Gastrocnemius medialis (tissue), 4 donors: ENCODE measurements around the gene AIG1. TPM values are rescaled to one million over a fixed set of nuclear protein-coding genes. Genes with fewer than 3 reads are reported as not detected.
"Not testable (repeated sequence)": the region's sequence is repeated elsewhere in the genome, so short reads cannot be mapped to it uniquely, and the experiment has no call there.

Experiments
- ATAC-seq, 2 donors: fragments of 150-250 bp; one replicate each; pipeline ENCODE4 v1.9.1; 2016
- DNase-seq, 2 donors: peaks; one replicate each; pipeline ENCODE4 v3.0.0-alpha.2; 2019
- H3K27ac ChIP-seq, 4 donors: fragments of 200-600 bp; sonication (generic); 1 replicate in 1 of 4; 2 replicates in 3 of 4; pipeline ENCODE4 v1.5.1; 2016 to 2018; ENCODE audit warnings: mild to moderate bottlenecking in 2 of 4, moderate library complexity in 1 of 4
- H3K27me3 ChIP-seq, 3 donors: fragments of 200-600 bp; sonication (generic) in 2 of 3; 1 replicate in 1 of 3; 2 replicates in 2 of 3; pipeline versions ENCODE4 v1.5.1 to v1.6.0; 2016 to 2019; ENCODE audit warnings: mild to moderate bottlenecking in 1 of 3, moderate library complexity in 1 of 3
- H3K36me3 ChIP-seq, 2 donors: fragments of 200-600 bp; sonication (generic) in 1 of 2; one replicate each; pipeline ENCODE4 v1.5.1; 2017 to 2018
- H3K4me1 ChIP-seq, 2 donors: fragments of 200-600 bp; sonication (generic) in 1 of 2; one replicate each; pipeline ENCODE4 v1.5.1; 2016 to 2017; ENCODE audit warnings: mild to moderate bottlenecking in 2 of 2
- H3K4me3 ChIP-seq, 4 donors: fragments of 200-600 bp; sonication (generic) in 3 of 4; 1 replicate in 1 of 4; 2 replicates in 3 of 4; pipeline ENCODE4 v1.5.1; 2016 to 2019; ENCODE audit warnings: mild to moderate bottlenecking in 2 of 4
- H3K9me3 ChIP-seq, 3 donors: fragments of 200-600 bp; sonication (generic) in 2 of 3; 1 replicate in 1 of 3; 2 replicates in 2 of 3; pipeline ENCODE4 v1.5.1; 2016 to 2019
- POLR2A ChIP-seq, 2 donors: fragments of 450-650 bp; IDR thresholded peaks; one replicate each; pipeline ENCODE4 v1.6.1; 2017; ENCODE audit warnings: antibody characterized with exemption in 2 of 2, mild to moderate bottlenecking in 2 of 2, moderate library complexity in 2 of 2
- in situ Hi-C, 4 donors: fragments of 200-750 bp; cut with MboI; loops; one replicate each; pipeline versions ENCODE4 v1.15.0 to v1.8.0; 2017; ENCODE audit warnings: low sequenced_read_pairs in 4 of 4
- intact Hi-C: fragments of 100-400 bp; cut with DNase I; formaldehyde crosslinking; loops from one replicate; pipeline ENCODE4 v1.15.1; 2023; ENCODE audit warnings: low total_unique reads
- total RNA-seq, 4 donors: library from RNA; depleted of rRNA; stranded (reverse); fragments of >200 nt; gene quantifications; one replicate each; pipeline versions ENCODE4 v1.1.0 to v1.2.3, GENCODE V29; 2016
- TF ChIP-seq, protein P1 (sequence below), 5 experiments: fragments of 450-650 bp in 3 of 5; fragments of 200-600 bp in 2 of 5; sonication (generic) in 2 of 5; IDR thresholded peaks in 4 of 5; conservative IDR thresholded peaks in 1 of 5; 1 replicate in 4 of 5; 2 replicates in 1 of 5; pipeline ENCODE4 v1.5.1; 2016 to 2019; ENCODE audit warnings: antibody characterized with exemption in 5 of 5, mild to moderate bottlenecking in 3 of 5, moderate library complexity in 3 of 5

The AIG1 gene
- total RNA-seq, 4 donors from 2014 or later, result 5.3 to 10.3 (median 5.7) TPM

DNA sequence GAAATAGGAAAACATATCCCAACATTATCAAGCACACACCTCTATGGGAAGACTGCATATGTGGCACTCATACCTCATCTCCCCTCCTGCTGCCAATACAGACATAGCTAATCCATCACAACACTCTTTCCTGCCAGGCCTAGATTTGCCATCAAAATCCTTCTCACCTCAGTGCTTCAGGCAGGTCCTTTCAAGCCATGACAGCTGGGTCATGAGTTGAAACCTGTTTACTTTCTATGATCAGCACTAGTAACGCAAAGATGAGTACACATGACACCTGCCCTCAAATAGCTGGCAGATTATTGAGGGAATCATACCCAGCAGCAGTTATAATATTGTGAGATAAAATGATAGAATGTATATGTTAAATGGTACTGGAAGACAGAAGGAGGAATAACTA lies 183.1 kb downstream of the AIG1 start:
- DNase-seq (no peak), ATAC-seq (no peak)
- no peaks in the 10 kb centered on the region for H3K27me3 ChIP-seq
- H3K4me1 ChIP-seq, result no peaks in the 10 kb centered on the region
- H3K9me3 ChIP-seq, result no peaks in the 10 kb centered on the region
- H3K27ac ChIP-seq, result no peak overlapping the region
- H3K36me3 ChIP-seq, result no peaks in the 10 kb centered on the region
- intact Hi-C loops, result no loop called here
- TF ChIP-seq, protein P1, sequence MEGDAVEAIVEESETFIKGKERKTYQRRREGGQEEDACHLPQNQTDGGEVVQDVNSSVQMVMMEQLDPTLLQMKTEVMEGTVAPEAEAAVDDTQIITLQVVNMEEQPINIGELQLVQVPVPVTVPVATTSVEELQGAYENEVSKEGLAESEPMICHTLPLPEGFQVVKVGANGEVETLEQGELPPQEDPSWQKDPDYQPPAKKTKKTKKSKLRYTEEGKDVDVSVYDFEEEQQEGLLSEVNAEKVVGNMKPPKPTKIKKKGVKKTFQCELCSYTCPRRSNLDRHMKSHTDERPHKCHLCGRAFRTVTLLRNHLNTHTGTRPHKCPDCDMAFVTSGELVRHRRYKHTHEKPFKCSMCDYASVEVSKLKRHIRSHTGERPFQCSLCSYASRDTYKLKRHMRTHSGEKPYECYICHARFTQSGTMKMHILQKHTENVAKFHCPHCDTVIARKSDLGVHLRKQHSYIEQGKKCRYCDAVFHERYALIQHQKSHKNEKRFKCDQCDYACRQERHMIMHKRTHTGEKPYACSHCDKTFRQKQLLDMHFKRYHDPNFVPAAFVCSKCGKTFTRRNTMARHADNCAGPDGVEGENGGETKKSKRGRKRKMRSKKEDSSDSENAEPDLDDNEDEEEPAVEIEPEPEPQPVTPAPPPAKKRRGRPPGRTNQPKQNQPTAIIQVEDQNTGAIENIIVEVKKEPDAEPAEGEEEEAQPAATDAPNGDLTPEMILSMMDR (IDR thresholded peaks at IDR 0.05 in 4 of 5, conservative IDR thresholded peaks at IDR 0.05 in 1 of 5), result no peak
- no peak for TF ChIP-seq POLR2A (IDR thresholded peaks at IDR 0.05)
- in situ Hi-C loops, result no loop called here
- no peak overlapping the region for H3K4me3 ChIP-seq

GRCh38 chr6:143245656-143246055 lies 185.0 kb downstream of the AIG1 start:
- H3K9me3 ChIP-seq, result no peaks in the 10 kb centered on the region
- ATAC-seq (no peak), DNase-seq (no peak)
- H3K36me3 ChIP-seq, result no peaks in the 10 kb centered on the region
- intact Hi-C loops (no loop called here), in situ Hi-C loops (no loop called here)
- H3K27ac ChIP-seq, result no peak overlapping the region
- TF ChIP-seq POLR2A (IDR thresholded peaks at IDR 0.05), result no peak
- TF ChIP-seq, protein P1 (IDR thresholded peaks at IDR 0.05 in 4 of 5, conservative IDR thresholded peaks at IDR 0.05 in 1 of 5), result no peak
- H3K4me3 ChIP-seq, result no peak overlapping the region
- H3K4me1 ChIP-seq, result no peaks in the 10 kb centered on the region
- H3K27me3 ChIP-seq, result no peaks in the 10 kb centered on the region

DNA sequence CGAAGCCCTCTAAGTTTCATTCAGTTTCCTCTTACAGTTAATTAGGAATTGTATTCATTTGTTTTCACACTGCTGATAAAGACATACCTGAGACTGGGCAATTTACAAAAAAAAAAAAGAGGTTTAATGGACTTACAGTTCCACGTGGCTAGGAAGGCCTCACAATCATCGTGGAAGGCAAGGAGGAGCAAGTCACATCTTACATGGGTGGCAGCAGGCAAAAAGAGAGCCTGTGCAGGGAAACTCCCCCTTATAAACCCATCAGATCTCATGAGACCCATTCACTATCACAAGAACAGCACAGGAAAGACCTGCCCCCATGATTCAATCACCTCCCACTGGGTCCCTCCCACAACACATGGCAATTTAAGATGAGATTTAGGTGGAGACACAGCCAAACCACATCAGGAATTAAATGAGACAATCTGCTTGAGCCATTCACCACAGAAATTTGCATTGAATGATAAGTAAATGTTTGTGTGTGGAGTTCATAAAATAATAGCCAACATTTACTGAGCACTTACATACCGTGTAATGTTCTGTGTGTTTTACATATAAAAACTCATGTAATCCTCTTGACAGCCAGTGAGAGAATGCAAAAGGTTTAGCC lies 185.6 kb downstream of the AIG1 start:
- H3K27me3 ChIP-seq, in situ Hi-C loops, H3K36me3 ChIP-seq, H3K27ac ChIP-seq, ATAC-seq, H3K4me3 ChIP-seq, H3K4me1 ChIP-seq, intact Hi-C loops, DNase-seq, H3K9me3 ChIP-seq: not testable (repeated sequence)

GRCh38 chr6:143247586-143247985 lies 186.9 kb downstream of the AIG1 start:
- no peak for DNase-seq
- intact Hi-C loops (no loop called here), in situ Hi-C loops (no loop called here)

GRCh38 chr6:143248359-143248758 lies 187.7 kb downstream of the AIG1 start:
- H3K27me3 ChIP-seq, result no peaks in the 10 kb centered on the region
- intact Hi-C loops, result no loop called here
- no peak for TF ChIP-seq POLR2A (IDR thresholded peaks at IDR 0.05)
- TF ChIP-seq, protein P1 (IDR thresholded peaks at IDR 0.05 in 4 of 5, conservative IDR thresholded peaks at IDR 0.05 in 1 of 5), result no peak
- H3K4me3 ChIP-seq, result no peak overlapping the region
- in situ Hi-C loops, result no loop called here
- ATAC-seq (no peak), DNase-seq (no peak)
- H3K27ac ChIP-seq, result no peak overlapping the region
- H3K36me3 ChIP-seq, result no peaks in the 10 kb centered on the region
- no peaks in the 10 kb centered on the region for H3K4me1 ChIP-seq
- no peaks in the 10 kb centered on the region for H3K9me3 ChIP-seq

More at GRCh38 chr6:143247586-143247985, 186.9 kb downstream of the AIG1 start:
- TF ChIP-seq POLR2A (IDR thresholded peaks at IDR 0.05), result no peak
- TF ChIP-seq, protein P1 (IDR thresholded peaks at IDR 0.05 in 4 of 5, conservative IDR thresholded peaks at IDR 0.05 in 1 of 5), result no peak
- no peaks in the 10 kb centered on the region for H3K9me3 ChIP-seq
- H3K27ac ChIP-seq, result no peak overlapping the region
- H3K4me3 ChIP-seq, result no peak overlapping the region
- no peak for ATAC-seq
- H3K27me3 ChIP-seq, result no peaks in the 10 kb centered on the region
- no peaks in the 10 kb centered on the region for H3K4me1 ChIP-seq
- H3K36me3 ChIP-seq, result no peaks in the 10 kb centered on the region
